WTC11 (cell line): Measurements from ENCODE around the gene GALR3. TPM values are rescaled to one million over a fixed set of nuclear protein-coding genes. Genes with fewer than 3 reads are reported as not detected.

Experiments used
- ATAC-seq: fragments of 200-7000 bp; cut with Tn5 transposase; 2 replicates; pipeline ENCODE4 v1.10.0; 2021; ENCODE audit warnings: mild to moderate bottlenecking, moderate library complexity
- CTCF ChIA-PET: fragments of 300-600 bp; sonication (Branson Sonifier 250); formaldehyde crosslinking; loops from one replicate; lab custom pipeline; 2021; ENCODE audit warnings: antibody characterized with exemption; lab: Charles Lee
- POLR2A ChIA-PET: fragments of 350-600 bp; sonication (Branson Sonifier 250); formaldehyde crosslinking; loops from one replicate; lab custom pipeline; 2021; ENCODE audit warnings: antibody characterized with exemption; lab: Charles Lee
- DNase-seq: peaks from one replicate; pipeline ENCODE4 v3.0.0; 2021; ENCODE audit warnings: low spot score
- H3K27ac Mint-ChIP-seq: 2 replicates; pipeline ENCODE4 v1.8.0; 2021; ENCODE audit warnings: mixed read lengths
- H3K27me3 Mint-ChIP-seq: 2 replicates; pipeline ENCODE4 v1.8.0; 2021; ENCODE audit warnings: low read depth, mild to moderate bottlenecking, moderate library complexity, mixed read lengths
- H3K36me3 Mint-ChIP-seq: 2 replicates; pipeline ENCODE4 v1.8.0; 2021; ENCODE audit warnings: mixed read lengths
- H3K4me1 Mint-ChIP-seq: 2 replicates; pipeline ENCODE4 v1.8.0; 2022; ENCODE audit warnings: mixed read lengths
- H3K4me3 Mint-ChIP-seq: 2 replicates; pipeline ENCODE4 v1.8.0; 2021; ENCODE audit warnings: mild to moderate bottlenecking, moderate library complexity, mixed read lengths
- H3K9me3 Mint-ChIP-seq: 2 replicates; pipeline ENCODE4 v1.8.0; 2021; ENCODE audit warnings: mixed read lengths
- CBFB ChIP-seq: sonication (generic); formaldehyde crosslinking; IDR thresholded peaks from 2 replicates; pipeline ENCODE4 v1.8.1; 2022; ENCODE audit warnings: mild to moderate bottlenecking, low read depth, missing genetic modification reagents
- CREM ChIP-seq: sonication (generic); formaldehyde crosslinking; IDR thresholded peaks from 2 replicates; pipeline ENCODE4 v1.8.1; 2022; ENCODE audit warnings: mild to moderate bottlenecking, missing genetic modification reagents, moderate library complexity
- FOXP1 ChIP-seq: sonication (generic); formaldehyde crosslinking; IDR thresholded peaks from 2 replicates; pipeline ENCODE4 v1.8.0; 2022; ENCODE audit warnings: missing genetic modification reagents, mild to moderate bottlenecking, moderate library complexity, borderline replicate concordance
- KAT7 ChIP-seq: sonication (generic); formaldehyde crosslinking; IDR thresholded peaks from 2 replicates; pipeline ENCODE4 v1.8.1; 2023; ENCODE audit warnings: missing genetic modification reagents, mild to moderate bottlenecking, borderline replicate concordance
- MYBL2 ChIP-seq: sonication (generic); formaldehyde crosslinking; IDR thresholded peaks from 2 replicates; pipeline ENCODE4 v1.8.1; 2023; ENCODE audit warnings: mild to moderate bottlenecking, moderate library complexity, missing genetic modification reagents
- NFE2L1 ChIP-seq: sonication (generic); formaldehyde crosslinking; IDR thresholded peaks from 2 replicates; pipeline ENCODE4 v1.8.1; 2023; ENCODE audit warnings: missing genetic modification reagents
- NFYB ChIP-seq: sonication (generic); formaldehyde crosslinking; conservative IDR thresholded peaks from 2 replicates; pipeline ENCODE4 v1.8.0; 2022; ENCODE audit warnings: low read depth, missing genetic modification reagents
- OVOL2 ChIP-seq: fragments of 250-450 bp; sonication (Bioruptor Pico); IDR thresholded peaks from 2 replicates; pipeline ENCODE4 v1.9.0; 2021; ENCODE audit warnings: mild to moderate bottlenecking, borderline replicate concordance
- RORB ChIP-seq: fragments of 250-450 bp; sonication (Bioruptor Pico); IDR thresholded peaks from 2 replicates; pipeline ENCODE4 v1.9.0; 2021; ENCODE audit warnings: mild to moderate bottlenecking
- ZNF219 ChIP-seq: sonication (generic); formaldehyde crosslinking; IDR thresholded peaks from 2 replicates; pipeline ENCODE4 v1.8.0; 2023; ENCODE audit warnings: missing genetic modification reagents, mild to moderate bottlenecking, borderline replicate concordance
- ZNF416 ChIP-seq: fragments of 250-450 bp; sonication (Bioruptor Pico); IDR thresholded peaks from 2 replicates; pipeline ENCODE4 v1.9.0; 2021; ENCODE audit warnings: mild to moderate bottlenecking, inconsistent platforms
- ZNF423 ChIP-seq: fragments of 250-450 bp; sonication (Bioruptor Pico); IDR thresholded peaks from 2 replicates; pipeline ENCODE4 v2.1.2; 2022; ENCODE audit warnings: mild to moderate bottlenecking, moderate library complexity
- ZNF671 ChIP-seq: fragments of 250-450 bp; sonication (Bioruptor Pico); IDR thresholded peaks from 2 replicates; pipeline ENCODE4 v1.8.0; 2021; ENCODE audit warnings: mild to moderate bottlenecking
- total RNA-seq: library from RNA; stranded (reverse); gene quantifications from 3 replicates; pipeline ENCODE4 v1.2.3, GENCODE V29; 2021
- TF ChIP-seq, protein P1 (sequence below): sonication (generic); formaldehyde crosslinking; IDR thresholded peaks from 2 replicates; pipeline ENCODE4 v1.8.0; 2022; ENCODE audit warnings: mild to moderate bottlenecking, missing genetic modification reagents
- TF ChIP-seq, protein P2 (sequence below): sonication (generic); formaldehyde crosslinking; conservative IDR thresholded peaks from 2 replicates; pipeline ENCODE4 v1.8.1; 2022; ENCODE audit warnings: mild to moderate bottlenecking, missing genetic modification reagents
- TF ChIP-seq, protein P3 (sequence below): sonication (generic); formaldehyde crosslinking; conservative IDR thresholded peaks from 2 replicates; pipeline ENCODE4 v1.8.1; 2023; ENCODE audit warnings: mild to moderate bottlenecking, low read depth, missing genetic modification reagents, moderate library complexity
- TF ChIP-seq, protein P4 (sequence below): sonication (generic); formaldehyde crosslinking; IDR thresholded peaks from 2 replicates; pipeline ENCODE4 v1.8.1; 2023; ENCODE audit warnings: mild to moderate bottlenecking, missing genetic modification reagents, moderate library complexity
- TF ChIP-seq, protein P5 (sequence below): fragments of 250-450 bp; sonication (Bioruptor Pico); IDR thresholded peaks from 2 replicates; pipeline ENCODE4 v1.9.0; 2021; ENCODE audit warnings: mild to moderate bottlenecking
- TF ChIP-seq, protein P6 (sequence below): sonication (generic); formaldehyde crosslinking; IDR thresholded peaks from 2 replicates; pipeline ENCODE4 v1.8.0; 2022; ENCODE audit warnings: mild to moderate bottlenecking, missing genetic modification reagents
- TF ChIP-seq, protein P7 (sequence below): sonication (generic); formaldehyde crosslinking; IDR thresholded peaks from 2 replicates; pipeline ENCODE4 v1.8.0; 2022; ENCODE audit warnings: mild to moderate bottlenecking, missing genetic modification reagents

The GALR3 gene
- total RNA-seq, 1 experiment from 2014 or later, result 0.79 TPM

DNA sequence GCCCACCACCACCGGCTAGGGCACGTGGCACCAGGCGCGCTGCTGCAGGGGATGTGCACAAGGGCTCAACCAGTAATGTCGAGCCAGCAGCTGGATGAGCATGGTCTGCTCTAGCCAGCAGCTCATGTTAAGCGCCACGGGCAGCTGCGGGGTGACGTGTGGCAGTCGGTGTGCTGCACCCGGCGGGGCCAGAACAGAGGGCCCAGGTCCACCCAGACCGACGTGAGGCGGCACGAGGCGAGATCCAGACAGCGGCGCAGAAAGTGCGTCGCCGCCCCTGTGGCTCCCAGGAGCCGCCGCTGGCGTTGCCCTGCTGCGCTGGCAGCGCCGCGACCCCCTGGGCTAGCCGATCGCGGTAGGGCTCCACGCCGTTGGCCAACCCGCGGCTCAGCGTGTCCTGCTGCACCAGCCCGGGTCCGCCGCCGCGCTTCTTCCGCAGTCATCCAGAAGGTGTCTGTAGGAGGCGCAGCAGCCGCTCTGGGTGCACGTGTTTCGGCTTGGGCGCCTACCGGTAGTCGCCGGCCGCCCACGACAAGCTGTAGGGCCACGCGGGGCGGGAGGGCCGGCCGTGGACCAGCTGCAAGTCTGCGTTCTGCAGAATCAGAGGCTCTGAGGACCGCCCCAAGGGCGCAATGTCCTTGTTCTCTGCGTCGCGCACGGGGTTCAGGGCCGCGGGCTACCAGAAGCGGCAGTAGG lies 4.6 kb upstream of the GALR3 start (continued):
- TF ChIP-seq OVOL2 (CRISPR knock-in tag) (no peak), MYBL2 (CRISPR knock-in tag) (peak; percentile 77; the same call in 1 of the 2 replicates), NFE2L1 (CRISPR knock-in tag) (peak; percentile 82)
- TF ChIP-seq, protein P1, sequence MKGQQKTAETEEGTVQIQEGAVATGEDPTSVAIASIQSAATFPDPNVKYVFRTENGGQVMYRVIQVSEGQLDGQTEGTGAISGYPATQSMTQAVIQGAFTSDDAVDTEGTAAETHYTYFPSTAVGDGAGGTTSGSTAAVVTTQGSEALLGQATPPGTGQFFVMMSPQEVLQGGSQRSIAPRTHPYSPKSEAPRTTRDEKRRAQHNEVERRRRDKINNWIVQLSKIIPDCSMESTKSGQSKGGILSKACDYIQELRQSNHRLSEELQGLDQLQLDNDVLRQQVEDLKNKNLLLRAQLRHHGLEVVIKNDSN (CRISPR knock-in tag), result peak; percentile 70; the same call in 1 of the 2 replicates
- TF ChIP-seq, protein P2, sequence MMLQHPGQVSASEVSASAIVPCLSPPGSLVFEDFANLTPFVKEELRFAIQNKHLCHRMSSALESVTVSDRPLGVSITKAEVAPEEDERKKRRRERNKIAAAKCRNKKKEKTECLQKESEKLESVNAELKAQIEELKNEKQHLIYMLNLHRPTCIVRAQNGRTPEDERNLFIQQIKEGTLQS, result no peak
- TF ChIP-seq, protein P3, sequence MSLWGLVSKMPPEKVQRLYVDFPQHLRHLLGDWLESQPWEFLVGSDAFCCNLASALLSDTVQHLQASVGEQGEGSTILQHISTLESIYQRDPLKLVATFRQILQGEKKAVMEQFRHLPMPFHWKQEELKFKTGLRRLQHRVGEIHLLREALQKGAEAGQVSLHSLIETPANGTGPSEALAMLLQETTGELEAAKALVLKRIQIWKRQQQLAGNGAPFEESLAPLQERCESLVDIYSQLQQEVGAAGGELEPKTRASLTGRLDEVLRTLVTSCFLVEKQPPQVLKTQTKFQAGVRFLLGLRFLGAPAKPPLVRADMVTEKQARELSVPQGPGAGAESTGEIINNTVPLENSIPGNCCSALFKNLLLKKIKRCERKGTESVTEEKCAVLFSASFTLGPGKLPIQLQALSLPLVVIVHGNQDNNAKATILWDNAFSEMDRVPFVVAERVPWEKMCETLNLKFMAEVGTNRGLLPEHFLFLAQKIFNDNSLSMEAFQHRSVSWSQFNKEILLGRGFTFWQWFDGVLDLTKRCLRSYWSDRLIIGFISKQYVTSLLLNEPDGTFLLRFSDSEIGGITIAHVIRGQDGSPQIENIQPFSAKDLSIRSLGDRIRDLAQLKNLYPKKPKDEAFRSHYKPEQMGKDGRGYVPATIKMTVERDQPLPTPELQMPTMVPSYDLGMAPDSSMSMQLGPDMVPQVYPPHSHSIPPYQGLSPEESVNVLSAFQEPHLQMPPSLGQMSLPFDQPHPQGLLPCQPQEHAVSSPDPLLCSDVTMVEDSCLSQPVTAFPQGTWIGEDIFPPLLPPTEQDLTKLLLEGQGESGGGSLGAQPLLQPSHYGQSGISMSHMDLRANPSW (CRISPR knock-in tag), result no peak
- TF ChIP-seq, protein P4, sequence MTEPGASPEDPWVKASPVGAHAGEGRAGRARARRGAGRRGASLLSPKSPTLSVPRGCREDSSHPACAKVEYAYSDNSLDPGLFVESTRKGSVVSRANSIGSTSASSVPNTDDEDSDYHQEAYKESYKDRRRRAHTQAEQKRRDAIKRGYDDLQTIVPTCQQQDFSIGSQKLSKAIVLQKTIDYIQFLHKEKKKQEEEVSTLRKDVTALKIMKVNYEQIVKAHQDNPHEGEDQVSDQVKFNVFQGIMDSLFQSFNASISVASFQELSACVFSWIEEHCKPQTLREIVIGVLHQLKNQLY (CRISPR knock-in tag), result peak; percentile 66

DNA sequence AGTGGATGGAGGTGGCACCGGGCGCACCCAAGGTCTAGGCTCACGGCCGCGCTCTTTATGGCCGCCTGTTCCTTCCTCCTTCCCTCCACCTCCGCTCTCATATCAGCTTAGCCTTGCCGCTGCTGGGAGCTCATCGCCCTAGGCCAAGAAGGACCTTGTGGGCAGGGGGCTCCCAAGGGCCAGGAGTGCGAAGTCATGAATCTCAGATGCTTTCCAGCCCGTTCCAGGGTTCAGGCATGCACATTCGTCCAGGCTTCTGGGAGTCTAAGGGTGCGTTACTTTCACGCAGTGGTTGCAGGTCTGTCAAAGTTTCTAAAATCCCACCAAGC lies 4.1 kb upstream of the GALR3 start:
- CTCF ChIA-PET, result interaction anchor here (0.7 to 5.1 kb wide), 9 partner anchors 10 to 148 kb away, joined by 3 to 109 read pairs (median 12); partner anchors contain the start of gene GCAT
- H3K4me3 Mint-ChIP-seq, result peak overlapping the region; percentile 65

More for the DNA sequence above, 4.1 kb upstream of the GALR3 start:
- Mint-ChIP-seq H3K9me3 (no peaks in the 10 kb centered on the region), H3K27me3 (peaks cover 50% of the 10 kb centered on the region), H3K27ac (no peak overlapping the region), H3K36me3 (peaks cover 6% of the 10 kb centered on the region), H3K4me1 (peaks cover 34% of the 10 kb centered on the region)
- ATAC-seq (peak; percentile 6), DNase-seq (no peak)
- TF ChIP-seq, protein P5, sequence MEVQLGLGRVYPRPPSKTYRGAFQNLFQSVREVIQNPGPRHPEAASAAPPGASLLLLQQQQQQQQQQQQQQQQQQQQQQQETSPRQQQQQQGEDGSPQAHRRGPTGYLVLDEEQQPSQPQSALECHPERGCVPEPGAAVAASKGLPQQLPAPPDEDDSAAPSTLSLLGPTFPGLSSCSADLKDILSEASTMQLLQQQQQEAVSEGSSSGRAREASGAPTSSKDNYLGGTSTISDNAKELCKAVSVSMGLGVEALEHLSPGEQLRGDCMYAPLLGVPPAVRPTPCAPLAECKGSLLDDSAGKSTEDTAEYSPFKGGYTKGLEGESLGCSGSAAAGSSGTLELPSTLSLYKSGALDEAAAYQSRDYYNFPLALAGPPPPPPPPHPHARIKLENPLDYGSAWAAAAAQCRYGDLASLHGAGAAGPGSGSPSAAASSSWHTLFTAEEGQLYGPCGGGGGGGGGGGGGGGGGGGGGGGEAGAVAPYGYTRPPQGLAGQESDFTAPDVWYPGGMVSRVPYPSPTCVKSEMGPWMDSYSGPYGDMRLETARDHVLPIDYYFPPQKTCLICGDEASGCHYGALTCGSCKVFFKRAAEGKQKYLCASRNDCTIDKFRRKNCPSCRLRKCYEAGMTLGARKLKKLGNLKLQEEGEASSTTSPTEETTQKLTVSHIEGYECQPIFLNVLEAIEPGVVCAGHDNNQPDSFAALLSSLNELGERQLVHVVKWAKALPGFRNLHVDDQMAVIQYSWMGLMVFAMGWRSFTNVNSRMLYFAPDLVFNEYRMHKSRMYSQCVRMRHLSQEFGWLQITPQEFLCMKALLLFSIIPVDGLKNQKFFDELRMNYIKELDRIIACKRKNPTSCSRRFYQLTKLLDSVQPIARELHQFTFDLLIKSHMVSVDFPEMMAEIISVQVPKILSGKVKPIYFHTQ (CRISPR knock-in tag), result no peak
- TF ChIP-seq ZNF416 (CRISPR knock-in tag) (no peak), CBFB (CRISPR knock-in tag) (no peak), NFYB (no peak), RORB (CRISPR knock-in tag) (no peak), ZNF423 (no peak), ZNF671 (CRISPR knock-in tag) (no peak), FOXP1 (CRISPR knock-in tag) (no peak), KAT7 (CRISPR knock-in tag) (no peak), CREM (CRISPR knock-in tag) (no peak), OVOL2 (CRISPR knock-in tag) (no peak), ZNF219 (no peak)
- TF ChIP-seq, protein P6, sequence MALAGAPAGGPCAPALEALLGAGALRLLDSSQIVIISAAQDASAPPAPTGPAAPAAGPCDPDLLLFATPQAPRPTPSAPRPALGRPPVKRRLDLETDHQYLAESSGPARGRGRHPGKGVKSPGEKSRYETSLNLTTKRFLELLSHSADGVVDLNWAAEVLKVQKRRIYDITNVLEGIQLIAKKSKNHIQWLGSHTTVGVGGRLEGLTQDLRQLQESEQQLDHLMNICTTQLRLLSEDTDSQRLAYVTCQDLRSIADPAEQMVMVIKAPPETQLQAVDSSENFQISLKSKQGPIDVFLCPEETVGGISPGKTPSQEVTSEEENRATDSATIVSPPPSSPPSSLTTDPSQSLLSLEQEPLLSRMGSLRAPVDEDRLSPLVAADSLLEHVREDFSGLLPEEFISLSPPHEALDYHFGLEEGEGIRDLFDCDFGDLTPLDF (CRISPR knock-in tag), result no peak
- TF ChIP-seq, protein P7, sequence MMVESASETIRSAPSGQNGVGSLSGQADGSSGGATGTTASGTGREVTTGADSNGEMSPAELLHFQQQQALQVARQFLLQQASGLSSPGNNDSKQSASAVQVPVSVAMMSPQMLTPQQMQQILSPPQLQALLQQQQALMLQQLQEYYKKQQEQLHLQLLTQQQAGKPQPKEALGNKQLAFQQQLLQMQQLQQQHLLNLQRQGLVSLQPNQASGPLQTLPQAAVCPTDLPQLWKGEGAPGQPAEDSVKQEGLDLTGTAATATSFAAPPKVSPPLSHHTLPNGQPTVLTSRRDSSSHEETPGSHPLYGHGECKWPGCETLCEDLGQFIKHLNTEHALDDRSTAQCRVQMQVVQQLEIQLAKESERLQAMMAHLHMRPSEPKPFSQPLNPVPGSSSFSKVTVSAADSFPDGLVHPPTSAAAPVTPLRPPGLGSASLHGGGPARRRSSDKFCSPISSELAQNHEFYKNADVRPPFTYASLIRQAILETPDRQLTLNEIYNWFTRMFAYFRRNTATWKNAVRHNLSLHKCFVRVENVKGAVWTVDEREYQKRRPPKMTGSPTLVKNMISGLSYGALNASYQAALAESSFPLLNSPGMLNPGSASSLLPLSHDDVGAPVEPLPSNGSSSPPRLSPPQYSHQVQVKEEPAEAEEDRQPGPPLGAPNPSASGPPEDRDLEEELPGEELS (CRISPR knock-in tag), result no peak
- POLR2A ChIA-PET, result interaction anchor here (2.6 to 2.8 kb wide), 2 partner anchors 11 to 44 kb away, joined by 16 to 42 read pairs; partner anchors contain the start of gene GCAT
